Measurements from ENCODE around the gene PMIS2.
"Not testable (repeated sequence)": the region's sequence is repeated elsewhere in the genome, so short reads cannot be mapped to it uniquely, and the experiment has no call there.

PMIS2 gene

DNA sequence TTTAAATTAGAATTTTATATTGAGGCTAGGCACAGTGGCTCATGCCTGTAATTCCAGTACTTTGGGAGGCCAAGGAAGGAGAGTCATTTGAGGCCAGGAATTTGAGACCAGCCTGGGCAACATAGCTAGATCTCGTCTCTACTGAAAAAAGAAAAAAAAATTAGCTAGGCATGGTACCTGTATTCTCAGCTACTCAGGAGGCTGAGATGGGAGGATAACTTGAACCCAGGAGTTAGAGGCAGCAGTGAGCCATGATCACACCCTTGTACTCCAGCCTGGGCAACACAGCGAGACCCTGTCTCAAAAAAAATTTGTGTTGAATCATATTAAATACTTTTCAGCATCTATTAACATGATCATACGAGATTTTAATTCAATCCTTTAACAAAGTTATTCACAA, 4.9 kb downstream of the PMIS2 start:
- DNase-seq (ENCODE audit: low read depth in 3 of 3), result no peak

DNA sequence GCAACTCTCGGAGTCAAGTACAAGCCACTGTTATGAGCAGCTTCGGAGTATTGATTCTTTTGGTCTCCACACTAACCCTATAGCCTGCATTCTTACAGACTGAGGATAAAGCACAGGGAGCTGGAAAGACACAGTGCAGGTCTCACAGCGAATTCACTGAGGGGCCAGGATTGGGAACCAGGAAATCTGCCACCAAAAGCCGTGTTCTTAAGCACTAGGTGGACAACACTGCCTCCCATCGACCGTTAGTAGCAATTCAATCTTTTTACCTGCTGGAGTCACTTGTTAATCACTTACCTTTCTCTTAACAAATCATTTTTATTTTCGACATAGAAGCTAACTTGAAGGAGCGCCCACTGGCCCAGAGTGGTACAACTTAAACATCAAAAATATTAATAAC, 6.3 kb downstream of the PMIS2 start:
- DNase-seq (ENCODE audit: low read depth in 3 of 3), result no peak

DNA sequence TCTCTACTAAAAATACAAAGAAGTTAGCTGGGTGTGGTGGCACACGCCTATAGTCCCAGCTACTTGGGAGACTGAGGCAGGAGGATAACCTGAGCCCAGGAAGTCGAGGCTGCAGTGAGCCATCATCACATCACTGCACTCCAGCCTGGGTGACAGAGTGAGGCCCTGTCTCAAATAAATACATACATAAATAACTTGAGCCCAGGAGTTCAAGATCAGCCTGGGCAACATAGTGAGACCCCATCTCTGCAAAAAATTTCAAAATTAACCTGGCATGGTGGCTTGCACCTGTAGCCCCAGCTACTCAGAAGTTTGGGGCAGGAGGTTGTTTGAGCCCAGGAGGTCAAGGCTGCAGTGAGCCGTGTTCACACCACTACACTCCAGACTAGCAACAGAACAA, 9.1 kb downstream of the PMIS2 start:
- DNase-seq (ENCODE audit: low read depth in 3 of 3), result not testable (repeated sequence)

DNA sequence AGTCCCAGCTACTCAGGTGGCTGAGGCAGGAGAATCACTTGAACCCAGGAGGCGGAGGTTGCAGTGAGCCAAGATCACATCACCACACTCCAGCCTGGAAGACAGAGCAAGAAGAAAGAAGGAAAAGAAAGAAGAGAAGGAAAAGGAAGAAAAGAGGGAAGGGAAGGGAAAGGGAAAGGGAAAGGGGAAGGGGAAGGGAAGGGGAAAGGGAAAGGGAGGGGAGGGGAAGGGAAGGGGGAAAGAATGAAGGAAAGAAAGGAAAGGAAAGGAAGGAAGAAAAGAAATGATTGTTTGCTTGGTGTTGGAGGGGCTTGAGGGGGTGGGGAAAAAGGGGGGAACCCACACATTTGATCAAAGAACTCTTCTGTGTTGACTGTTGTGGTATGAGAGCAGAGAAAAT, 10.0 kb downstream of the PMIS2 start:
- DNase-seq (ENCODE audit: low read depth in 3 of 3), result no peak

DNA sequence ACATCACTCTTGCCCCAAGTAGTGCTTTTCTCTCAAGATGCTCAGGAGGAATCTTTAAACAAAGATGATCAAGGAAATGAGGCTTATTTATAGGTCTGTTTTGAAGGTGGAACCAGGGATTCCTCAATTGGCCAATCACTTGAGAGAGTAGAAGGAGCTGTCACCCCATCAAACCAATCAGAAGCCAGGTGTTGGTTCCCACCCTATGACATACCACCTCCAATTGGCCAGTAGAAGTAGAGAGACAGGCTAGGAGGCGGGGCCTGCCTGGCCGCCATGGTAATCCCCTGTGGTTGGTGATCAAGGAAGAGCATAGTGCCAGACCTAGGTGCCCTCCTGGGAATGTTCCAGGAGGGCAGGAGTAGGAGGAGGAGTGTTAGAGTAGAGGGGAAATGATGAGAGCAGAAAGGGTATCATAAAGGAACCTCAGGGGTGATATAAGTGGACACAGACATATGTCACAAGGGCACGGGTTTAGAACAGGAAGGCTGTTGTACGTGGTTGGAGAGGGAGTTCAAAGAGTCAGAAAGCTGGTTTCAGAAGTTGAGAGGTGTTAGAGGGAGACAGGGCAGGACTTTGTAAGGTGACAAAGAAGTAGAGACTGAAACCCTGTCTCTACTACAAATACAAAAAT, 10.5 kb downstream of the PMIS2 start:
- peak in 1 of 3 experiments; percentile 17 for DNase-seq (ENCODE audit: low read depth in 3 of 3)

DNA sequence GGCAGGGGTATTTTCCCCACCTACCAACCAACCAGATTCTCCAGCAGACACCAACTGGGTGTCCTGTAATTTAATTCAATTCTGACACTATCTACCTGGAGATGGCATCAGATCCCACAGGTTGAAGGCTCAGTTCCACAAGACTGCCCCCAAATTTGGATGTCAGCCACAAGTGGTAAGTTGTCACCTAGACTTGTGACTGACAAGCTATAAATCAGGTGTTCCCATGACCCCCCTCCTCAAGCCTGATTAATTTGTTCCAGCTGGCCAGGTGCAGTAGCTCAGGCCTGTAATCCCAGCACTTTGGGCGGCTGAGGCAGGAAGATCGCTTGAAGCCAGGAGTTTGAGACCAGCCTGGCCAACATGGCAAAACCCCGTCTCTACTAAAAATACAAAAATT, 16.0 kb downstream of the PMIS2 start:
- no peak for DNase-seq (ENCODE audit: low read depth in 3 of 3)

DNA sequence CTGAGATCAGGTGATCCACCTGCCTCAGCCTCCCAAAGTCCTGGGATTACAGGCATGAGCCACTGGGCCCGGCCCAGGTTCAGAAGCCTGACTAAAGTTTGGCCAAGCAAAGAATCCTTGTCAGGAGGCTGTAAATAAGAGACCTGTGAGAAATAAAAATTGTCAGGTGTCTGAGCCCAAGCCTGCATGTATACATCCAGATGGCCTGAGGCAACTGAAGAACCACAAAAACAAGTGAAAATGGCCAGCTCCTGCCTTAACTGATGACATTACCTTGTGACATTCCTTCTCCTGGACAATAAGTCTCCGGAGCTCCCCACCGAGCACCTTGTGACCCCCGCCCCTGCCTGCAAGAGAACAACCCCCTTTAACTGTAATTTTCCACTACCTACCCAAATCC, 18.5 kb downstream of the PMIS2 start:
- DNase-seq (ENCODE audit: low read depth in 3 of 3), result not testable (repeated sequence)

DNA sequence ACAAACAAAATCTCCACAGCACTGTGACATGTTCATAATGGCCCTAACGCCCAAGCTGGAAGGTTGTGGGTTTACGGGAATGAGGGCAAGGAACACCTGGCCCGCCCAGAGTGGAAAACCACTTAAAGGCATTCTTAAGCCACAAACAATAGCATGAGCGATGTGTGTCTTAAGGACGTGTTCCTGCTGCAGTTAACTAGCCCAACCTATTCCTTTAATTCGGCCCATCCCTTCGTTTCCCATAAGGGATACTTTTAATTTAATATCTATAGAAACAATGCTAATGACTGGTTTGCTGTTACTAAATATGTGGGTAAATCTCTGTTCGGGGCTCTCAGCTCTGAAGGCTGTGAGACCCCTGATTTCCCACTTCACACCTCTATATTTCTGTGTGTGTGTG, 21.2 kb downstream of the PMIS2 start:
- DNase-seq (ENCODE audit: low read depth in 3 of 3), result not testable (repeated sequence)

DNA sequence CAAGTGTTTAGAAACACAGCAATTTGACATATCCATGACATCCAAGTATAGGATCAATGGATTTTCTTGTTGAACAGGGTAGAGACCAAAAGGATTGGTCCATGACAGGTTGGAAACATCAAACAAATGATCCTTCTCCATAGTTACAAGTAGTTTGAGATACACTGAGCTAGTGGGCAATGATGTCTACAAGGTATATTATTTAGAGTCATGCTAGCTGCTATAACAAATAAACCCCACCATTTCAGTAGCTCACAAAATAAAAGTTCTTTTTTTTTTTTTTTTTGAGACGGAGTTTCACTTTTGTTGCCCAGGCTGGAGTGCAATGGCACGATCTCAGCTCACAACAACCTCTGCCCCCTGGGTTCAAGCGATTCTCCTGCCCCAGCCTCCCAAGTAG, 21.7 kb downstream of the PMIS2 start:
- DNase-seq (ENCODE audit: low read depth in 3 of 3), result no peak

DNA sequence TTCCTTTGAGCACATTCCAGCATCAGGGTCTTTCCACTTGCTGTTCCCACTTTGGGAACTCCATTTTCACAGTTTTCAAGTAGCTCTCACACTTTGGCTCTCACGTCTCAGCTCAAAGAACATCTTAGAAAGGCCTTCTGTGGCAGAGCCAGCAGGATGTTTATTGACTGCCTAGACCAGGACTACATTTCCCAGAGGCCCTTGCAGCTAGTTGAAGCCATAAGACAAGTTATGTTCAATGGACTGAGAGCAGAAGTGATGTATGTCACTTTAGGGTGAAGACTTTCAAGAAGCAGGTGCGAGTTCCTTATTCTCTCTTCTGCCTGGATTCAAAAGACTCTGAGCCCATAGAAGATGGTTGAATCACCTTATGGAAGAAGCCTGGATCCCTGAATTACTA, 22.3 kb downstream of the PMIS2 start:
- DNase-seq (ENCODE audit: low read depth in 3 of 3), result no peak

DNA sequence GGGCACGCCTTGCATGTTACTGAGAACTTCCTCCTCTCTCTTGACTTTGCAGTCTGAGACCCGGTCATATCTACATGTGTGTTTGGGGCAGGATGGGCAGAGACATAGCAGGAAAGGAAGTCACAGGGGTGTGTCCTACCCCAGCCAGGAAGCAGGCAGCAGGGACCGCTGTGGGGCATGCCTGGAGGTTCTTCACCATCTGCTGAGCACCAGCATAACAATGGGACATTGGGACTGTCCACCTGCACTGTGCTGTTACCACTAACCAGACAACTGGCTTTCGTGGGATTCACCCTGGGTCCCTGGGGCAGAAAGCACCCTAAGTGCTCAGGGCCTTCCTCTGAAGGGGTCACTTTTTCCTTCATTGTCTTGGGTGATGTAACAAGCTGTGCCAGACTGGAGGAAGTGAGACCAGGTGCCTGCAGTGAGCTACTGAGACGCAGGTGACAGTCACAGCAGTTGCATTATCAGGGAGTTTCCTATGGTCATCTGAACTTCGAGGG, 23.9 kb downstream of the PMIS2 start:
- no peak for DNase-seq (ENCODE audit: low read depth in 3 of 3)

DNA sequence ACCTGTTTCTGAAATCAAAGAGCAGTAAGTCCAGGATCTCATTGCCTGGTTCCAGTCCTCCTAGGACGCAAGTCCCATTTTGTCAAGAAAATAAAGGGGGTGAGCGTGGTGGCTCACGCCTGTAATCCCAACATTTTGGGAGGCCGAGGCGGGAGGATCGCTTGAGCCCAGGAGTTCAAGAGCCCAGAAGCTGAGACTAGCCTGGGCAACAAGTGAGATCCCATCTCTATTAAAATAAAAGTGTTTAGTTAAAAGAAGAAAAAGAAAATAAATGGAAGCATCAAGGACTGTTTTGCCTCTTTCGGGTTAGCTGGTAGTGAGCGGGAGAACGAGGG, 26.2 kb downstream of the PMIS2 start:
- DNase-seq (ENCODE audit: low read depth in 3 of 3), result no peak

DNA sequence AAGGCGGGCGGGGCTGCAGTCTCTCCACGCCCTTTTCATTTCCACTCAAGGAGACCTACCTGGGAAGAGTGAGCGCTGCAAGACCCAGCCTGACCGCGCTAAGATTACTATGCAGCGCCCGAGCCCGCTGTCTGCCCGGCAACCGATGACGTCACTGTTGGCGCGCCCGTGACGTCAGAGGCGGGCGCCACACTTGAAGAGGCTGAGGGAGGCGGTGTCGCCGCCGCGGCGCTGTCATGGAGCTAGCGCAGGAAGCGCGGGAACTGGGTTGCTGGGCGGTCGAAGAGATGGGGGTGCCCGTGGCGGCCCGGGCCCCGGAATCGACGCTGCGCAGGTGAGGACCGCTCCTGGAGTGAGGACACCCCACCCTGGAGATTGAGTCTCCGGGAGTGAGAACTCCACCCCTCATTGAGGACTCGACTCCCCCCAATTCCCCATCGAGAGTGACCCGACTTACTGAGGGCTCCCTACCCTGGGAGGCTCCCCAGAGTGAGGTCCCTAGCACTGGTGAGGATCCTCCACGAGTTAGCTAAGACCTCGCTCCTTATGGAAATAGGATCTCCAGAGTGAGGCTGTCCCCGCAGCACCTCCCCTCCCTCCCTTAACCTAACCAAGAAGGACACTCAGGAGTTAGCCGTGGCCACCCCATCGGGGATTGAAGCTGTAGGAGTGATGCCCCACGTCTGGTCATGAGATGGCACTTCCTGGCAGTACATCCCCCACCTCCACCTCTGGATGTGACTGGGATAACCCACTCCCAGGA, 26.8 kb downstream of the PMIS2 start, which contains the start of gene HAUS5:
Gene HAUS5, plus strand, starts transcription at position 177 of the 763 bp plus-strand sequence. Its CDS starts 60 bp downstream, at position 237.
- DNase-seq (ENCODE audit: low read depth in 3 of 3), result peak; percentile 91 to 95 (median 93)

DNA sequence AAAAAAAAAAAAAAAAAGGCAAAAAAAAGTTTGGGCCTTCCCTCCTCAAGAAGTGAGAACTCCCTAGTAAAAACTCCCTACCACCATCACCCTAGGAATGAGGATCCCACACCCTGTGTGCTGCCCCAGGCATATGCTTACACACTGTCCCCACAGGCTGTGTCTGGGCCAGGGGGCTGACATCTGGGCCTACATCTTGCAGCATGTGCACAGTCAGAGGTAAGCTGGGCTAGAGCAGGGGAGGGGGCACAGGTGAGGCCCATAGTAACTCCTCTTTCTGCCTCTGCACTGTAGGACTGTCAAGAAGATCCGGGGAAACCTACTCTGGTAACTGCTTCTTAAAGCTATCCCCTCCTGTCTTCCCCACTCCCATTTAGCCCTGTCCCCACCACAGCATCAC, 27.6 kb downstream of the PMIS2 start:
- no peak for DNase-seq (ENCODE audit: low read depth in 3 of 3)

DNA sequence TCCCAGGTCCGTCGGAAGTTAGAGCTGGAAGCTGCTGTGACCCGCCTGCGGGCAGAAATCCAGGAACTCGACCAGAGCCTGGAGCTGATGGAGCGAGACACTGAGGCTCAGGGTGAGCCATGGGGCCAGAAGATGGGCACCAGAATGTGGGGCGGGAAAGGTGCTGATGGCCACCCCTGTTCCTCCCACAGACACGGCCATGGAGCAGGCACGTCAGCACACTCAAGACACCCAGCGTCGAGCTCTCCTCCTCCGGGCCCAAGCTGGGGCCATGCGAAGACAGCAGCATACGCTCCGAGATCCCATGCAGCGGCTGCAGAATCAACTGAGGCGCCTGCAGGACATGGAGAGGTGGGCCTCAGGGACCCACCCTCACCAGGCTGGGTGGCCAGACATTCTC, 29.1 kb downstream of the PMIS2 start:
- no peak for DNase-seq (ENCODE audit: low read depth in 3 of 3)

DNA sequence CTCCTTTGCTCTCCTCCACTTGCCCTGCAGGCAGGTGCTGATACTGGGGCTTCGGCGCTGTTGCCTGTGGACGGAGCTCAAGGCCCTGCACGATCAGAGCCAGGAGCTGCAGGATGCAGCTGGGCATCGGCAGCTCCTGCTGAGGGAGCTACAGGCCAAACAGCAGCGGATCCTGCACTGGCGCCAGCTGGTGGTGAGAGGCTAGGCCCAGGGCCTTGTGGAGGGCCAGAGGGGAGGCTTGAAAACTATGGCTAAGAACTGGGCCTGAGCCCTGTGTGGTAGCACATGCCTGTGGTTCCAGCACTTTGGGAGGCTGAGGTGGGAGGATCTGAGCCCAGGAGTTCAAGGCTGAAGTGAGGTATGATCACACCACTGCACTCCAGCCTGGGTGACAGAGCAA, 32.9 kb downstream of the PMIS2 start:
- no peak for DNase-seq (ENCODE audit: low read depth in 3 of 3)

DNA sequence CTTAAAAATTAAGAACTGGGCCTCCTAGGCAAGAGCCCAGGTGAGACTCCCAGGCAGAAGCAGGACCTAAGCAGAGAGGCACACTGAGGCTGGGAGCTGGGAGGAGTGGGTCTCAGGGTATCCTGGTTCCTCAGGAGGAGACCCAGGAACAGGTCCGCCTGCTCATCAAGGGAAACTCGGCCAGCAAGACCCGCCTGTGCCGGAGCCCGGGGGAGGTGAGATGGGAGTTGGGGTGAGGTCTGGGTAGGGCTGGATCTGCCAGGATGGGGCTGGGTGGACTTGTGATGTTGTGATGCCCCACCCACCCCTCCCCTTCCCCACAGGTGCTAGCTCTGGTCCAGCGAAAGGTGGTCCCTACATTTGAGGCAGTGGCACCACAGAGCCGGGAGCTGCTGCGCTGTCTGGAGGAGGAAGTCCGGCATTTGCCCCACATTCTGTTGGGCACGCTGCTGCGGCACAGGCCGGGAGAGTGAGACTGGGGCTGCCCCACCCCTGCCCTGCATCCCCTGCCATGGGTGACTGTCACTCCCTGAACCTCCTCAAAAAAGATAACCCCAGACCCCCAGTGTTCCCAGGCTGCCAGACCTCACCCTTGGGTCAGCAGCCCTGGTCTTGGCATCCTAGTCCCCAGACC, 33.4 kb downstream of the PMIS2 start:
- no peak for DNase-seq (ENCODE audit: low read depth in 3 of 3)

DNA sequence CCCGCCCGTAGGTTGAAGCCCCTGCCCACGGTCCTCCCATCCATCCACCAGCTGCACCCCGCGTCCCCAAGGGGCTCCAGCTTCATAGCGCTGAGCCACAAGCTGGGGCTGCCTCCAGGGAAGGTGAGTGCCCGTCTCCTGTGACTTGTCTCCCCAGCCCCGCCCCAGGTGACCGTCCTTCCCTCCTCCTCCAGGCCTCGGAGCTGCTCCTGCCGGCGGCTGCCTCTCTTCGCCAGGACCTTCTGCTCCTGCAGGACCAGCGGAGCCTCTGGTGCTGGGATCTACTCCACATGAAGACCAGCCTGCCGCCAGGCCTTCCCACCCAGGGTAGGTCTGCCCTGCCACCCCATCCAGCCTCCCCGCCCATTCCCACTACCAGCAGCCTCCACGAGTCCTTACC, 34.0 kb downstream of the PMIS2 start:
- no peak for DNase-seq (ENCODE audit: low read depth in 3 of 3)

DNA sequence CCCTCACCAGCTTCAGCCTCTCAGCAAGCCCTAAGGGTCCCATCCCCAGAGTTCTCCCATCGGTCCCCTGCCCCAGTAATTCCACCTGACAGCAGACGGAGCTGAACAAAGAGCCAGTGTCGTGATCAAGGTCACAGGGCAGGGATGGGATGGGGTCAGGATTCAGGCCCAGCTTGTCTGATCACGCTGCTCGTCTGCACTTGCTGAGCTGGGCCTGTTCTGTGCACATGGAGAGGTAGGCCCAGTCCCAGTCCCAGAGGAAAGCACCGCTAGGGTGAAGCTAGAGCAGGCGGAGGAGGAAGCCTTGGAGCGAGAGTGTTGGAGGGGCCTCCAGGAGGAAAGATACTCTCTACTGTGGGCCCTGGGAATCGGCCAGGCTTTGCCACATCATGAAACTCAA, 35.7 kb downstream of the PMIS2 start:
- no peak for DNase-seq (ENCODE audit: low read depth in 3 of 3)

DNA sequence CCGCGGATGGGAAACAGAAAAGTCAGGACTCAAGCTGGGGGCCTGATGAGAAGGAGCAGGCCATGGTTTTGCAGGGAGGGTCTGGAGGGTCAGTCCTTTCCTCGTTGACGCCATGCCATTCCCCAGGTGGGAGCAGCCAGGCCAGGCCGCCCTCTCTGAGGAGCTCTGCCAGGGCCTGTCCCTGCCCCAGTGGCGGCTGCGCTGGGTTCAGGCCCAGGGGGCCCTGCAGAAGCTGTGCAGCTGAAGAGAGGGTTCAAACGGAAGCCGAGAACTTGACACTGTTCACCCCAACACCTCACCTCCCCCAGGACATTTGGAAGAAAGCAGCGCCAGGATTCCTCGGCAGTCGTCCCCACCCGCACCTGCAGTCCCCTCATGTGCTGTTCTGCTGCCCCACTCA, 36.8 kb downstream of the PMIS2 start:
- DNase-seq (ENCODE audit: low read depth in 3 of 3), result no peak

DNA sequence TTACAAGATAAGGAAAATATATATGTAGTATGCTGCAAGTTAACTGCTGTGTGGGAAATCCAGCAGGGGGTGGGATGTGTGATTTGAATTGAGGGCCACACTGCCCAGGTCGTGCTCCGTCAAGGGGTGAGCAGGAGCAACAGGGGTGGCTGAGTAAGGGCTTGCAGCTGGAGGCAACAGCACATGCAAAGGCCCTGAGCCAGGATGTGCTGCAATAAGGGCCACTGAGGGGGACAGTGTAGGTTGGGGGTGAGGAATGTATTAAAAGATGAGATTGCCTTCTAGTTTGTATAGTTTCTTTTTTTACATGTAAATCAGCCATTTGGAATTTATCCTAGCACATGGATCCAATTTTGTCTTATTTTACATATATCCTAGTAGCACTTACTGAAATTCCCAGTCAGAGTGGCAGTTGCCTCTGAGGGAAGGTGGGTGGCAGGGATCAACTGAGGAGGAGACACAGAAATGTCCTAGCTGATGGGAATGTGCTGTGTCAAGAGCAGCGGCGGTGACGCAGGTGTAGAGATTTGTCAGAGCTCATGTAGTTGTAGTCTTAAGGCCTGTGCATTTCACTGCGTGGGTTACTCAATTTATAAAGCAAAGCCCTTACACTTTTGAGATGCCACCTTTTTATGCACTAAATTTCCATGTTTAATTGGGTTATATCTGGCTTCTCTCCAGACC, 37.5 kb downstream of the PMIS2 start:
- no peak for DNase-seq (ENCODE audit: low read depth in 3 of 3)

DNA sequence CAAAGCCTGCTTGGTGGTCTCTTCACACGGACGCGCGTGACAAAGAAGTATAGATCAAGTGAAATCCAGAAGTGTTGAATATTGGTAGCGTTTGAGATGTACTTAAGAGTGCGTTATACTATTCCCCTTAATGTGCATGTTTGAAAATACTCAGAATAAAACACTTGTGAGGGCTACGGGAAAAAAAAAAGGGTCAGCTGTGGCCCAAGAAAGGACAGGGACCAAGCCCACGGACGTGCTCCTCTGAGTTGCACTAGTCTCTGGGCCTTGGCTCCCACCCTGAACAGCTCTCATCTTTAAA, 42.2 kb downstream of the PMIS2 start:
- DNase-seq (ENCODE audit: low read depth in 3 of 3), result no peak
